Epithelial cell of esophagus (primary cell): Measurements from ENCODE around the gene GPX3.

ENCODE experiments used
- DNase-seq: peaks from one replicate; pipeline ENCODE4 v3.0.0; 2010; ENCODE audit warnings: low read depth
- H3K4me3 ChIP-seq: 2 replicates; pipeline ENCODE4 v1.5.1; 2011; ENCODE audit warnings: mild to moderate bottlenecking, low read length, control low read depth
- CTCF ChIP-seq: IDR thresholded peaks from 2 replicates; pipeline ENCODE4 v1.5.1; 2011; ENCODE audit warnings: low read depth, mild to moderate bottlenecking, low read length, control low read depth, inconsistent platforms; ENCODE audit not compliant: insufficient read depth; ENCODE audit errors: missing control alignments

Gene GPX3

GRCh38 chr5:151038412-151038745 is 18.0 kb downstream of the GPX3 start:
- no peak for TF ChIP-seq CTCF
- DNase-seq, result no peak
- H3K4me3 ChIP-seq, result no peak overlapping the region

- peak; percentile 75 for DNase-seq
- no peak for TF ChIP-seq CTCF
- H3K4me3 ChIP-seq, result no peak overlapping the region
Measured at GRCh38 chr5:151038801-151039238, 18.4 kb downstream of the GPX3 start.

DNA sequence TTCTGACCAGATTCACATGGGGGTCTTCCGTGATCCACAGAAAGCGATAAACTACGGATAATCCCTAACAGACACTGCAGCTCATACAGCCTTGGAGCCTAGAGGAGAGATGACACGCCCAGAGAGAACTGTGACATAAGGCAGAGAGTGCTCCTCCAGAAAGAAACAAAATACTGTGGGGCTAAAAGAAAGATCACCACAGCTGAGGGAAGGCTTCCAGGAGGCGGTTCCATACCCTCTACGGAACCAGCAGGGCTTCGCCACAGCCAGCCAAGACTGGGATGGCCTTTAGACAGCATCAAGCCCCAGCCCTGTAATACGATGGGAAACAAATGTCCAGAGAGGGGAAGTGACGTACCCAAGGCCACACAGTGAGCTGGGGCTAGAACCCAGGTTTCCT is 19.3 kb downstream of the GPX3 start:
- H3K4me3 ChIP-seq, result no peak overlapping the region
- no peak for DNase-seq
- TF ChIP-seq CTCF, result no peak

DNA sequence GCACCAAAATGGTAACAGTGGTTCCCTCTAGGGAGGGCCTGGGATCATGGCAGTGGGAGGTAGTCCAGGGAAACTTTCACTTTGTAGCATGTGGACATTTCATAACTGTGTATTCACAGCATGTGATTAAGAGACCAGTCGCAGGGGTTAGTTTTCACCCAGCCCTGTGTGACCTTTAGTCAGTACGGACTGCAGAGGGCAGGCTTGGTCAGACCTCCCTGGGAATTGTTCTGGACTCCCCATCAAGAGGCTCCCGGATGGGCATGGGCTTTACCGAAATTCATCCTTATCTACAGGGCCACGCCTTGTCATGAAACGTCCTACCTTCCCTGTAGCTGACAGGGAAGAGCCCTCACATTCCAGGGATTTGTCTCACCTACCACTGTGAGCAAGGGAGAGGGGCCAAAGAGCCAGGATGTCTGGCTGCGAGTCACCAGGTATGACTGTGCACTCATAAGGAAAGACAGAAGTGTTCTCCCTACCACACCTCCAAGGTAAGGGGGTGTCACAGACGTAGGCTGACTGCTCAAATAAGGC is 19.9 kb downstream of the GPX3 start:
- H3K4me3 ChIP-seq, result no peak overlapping the region
- TF ChIP-seq CTCF, result no peak
- DNase-seq, result peak; percentile 89

GRCh38 chr5:151041577-151042268 is 21.3 kb downstream of the GPX3 start:
- H3K4me3 ChIP-seq, result no peak overlapping the region
- DNase-seq, result peak; percentile 81
- peak; percentile 25 for TF ChIP-seq CTCF

DNA sequence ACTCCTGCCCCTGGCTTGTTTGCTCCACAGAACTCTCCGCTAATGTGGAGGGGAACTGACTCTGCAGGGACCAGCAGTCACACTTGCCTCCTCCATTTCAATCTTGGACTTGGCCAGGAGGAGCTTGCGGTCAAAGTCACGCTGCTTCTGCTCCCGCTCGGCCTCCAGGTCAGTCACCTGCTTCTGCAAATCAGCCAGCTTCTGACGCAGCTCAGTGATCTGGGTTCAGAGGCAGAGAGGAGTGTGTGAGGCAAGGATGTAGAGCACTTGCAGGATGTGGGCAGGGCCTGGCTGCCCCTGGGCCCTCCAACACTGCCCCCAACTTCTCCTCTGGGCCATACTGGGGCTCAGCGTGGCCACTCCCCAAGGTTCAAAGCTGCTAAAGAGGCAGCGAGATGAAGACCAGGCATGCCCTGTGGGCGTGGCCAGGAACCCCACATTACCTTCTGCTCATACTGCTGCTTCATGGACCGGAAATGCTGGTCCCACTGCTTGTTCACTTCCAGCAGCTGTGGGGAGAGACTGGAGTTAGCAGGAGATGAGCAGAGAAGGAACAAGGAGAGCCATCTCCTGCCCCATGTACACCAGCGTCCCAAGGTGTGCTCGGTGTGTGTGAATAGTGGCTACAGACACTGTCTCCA is 22.2 kb downstream of the GPX3 start:
- peak; percentile 67 for DNase-seq
- no peak for TF ChIP-seq CTCF
- H3K4me3 ChIP-seq, result no peak overlapping the region
